GM18907 (cell line): ENCODE data around the gene RFX1.
"Not testable (repeated sequence)": the region's sequence is repeated elsewhere in the genome, so short reads cannot be mapped to it uniquely, and the experiment has no call there.

ENCODE experiments used
- ATAC-seq: cut with Tn5 transposase; IDR thresholded peaks from one replicate; pipeline ENCODE4 v1.9.1; 2021; ENCODE audit warnings: mild to moderate bottlenecking, moderate library complexity; ENCODE audit not compliant: unreplicated experiment

Gene RFX1

GRCh38 chr19:14027856-14028450, 21.8 kb upstream of the RFX1 start, which contains the start of gene RLN3:
Gene RLN3 (plus strand): TSS chr19:14028148. CDS start chr19:14028205, 57 bp downstream.
- ATAC-seq, result no peak

DNA sequence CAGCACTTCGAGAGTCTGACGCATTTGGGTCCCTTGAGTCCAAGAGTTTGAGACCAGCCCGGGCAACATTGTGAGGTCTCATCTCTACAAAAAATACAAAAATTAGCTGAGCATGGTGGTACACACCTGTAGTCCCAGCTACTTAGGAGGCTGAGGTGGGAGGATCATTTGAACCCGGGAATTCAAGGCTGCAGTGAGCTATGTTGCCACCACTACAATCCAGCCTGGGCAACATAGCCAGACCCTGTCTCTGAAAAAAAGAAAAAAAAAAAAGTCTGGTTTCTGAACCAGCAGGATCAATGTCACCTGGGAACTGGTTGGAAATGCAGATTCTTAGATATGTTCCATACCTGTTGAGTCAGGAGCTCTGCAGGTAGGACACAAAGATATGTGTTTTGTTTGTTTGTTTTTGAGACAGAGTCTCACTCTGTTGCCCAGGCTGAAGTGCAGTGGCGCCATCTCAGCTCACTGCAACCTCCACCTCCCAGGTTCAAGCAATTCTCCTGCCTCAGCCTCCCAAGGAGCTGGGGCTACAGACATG, 20.6 kb upstream of the RFX1 start:
- ATAC-seq, result not testable (repeated sequence)

DNA sequence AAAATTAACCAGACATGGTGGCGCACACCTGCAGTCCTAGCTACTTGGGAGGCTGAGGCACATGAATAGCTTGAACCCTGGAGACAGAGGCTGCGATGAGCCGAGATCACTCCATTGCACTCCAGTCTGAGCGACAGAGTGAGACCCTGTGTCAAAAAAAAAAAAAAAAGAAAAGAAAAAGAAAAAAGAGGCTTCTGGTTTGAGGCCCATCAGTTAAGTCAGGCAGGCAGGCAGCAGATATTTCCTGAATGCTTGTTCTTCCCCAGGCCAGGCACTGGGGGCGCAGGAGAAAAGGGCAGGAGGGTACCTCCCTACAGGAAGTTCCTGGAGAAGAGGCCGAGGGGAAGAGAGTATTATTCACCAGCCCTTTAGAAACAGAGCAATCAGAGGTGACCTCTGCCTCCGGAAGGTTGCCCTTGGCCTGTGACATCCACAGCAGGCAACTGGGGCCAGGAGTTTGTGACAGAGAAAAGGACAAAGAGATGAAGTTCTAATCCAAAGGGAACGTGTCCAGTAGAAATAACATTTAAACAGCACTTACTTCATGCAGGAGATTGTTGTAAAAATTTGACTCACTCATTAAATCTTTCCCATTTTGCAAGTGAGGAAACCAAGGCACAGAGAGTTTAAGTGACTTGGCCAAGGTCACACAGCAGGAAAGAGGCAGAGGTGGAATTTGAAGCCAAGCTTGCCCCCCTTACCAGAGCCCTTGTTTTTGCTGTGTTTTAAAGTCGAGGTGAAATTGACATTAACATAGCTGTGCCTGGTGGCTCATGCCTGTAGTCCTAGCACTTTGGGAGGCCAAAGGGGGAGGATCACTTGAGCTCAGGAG, 17.5 kb upstream of the RFX1 start:
- ATAC-seq, result no peak

- no peak for ATAC-seq
Observed at GRCh38 chr19:14022469-14022868, 16.3 kb upstream of the RFX1 start.

- no peak for ATAC-seq
Observed at GRCh38 chr19:14021474-14021873, 15.4 kb upstream of the RFX1 start.

DNA sequence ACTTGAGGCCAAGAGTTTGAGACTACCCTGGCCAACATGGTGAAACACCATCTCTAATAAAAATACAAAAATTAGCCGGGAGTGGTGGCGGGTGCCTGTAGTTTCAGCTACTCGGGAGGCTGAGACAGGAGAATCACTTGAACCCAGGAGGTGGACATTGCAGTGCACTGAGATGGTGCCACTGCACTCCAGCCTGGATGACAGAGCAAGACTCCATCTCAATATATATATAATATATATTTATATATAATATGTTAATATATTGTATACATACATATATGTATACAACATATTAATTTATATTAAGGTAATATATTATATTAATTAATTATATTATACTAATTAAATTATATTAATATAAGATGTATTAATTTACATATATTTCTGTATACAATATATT, 13.6 kb upstream of the RFX1 start:
- not testable (repeated sequence) for ATAC-seq

DNA sequence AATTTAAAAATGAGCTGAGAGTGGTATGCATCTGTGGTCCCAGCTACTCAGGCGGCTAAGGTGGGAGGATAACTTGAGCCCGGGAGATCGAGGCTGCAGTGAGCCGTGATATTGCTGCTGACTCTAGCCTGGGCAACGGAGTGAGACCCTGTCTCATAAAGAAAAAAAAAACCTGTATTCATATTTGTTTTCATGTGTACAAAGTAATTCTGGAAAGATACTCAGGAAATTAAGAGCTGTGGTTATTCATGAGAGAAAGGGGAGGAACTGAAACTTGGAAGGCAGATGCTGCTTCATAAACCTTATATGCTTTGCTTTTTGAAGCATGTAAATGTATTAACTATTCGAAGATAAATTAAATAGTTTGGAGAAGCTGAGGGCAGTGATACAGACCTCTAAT, 13.0 kb upstream of the RFX1 start:
- no peak for ATAC-seq

- ATAC-seq, result peak; percentile 74
Observed at GRCh38 chr19:14015524-14016035, 9.5 kb upstream of the RFX1 start.

DNA sequence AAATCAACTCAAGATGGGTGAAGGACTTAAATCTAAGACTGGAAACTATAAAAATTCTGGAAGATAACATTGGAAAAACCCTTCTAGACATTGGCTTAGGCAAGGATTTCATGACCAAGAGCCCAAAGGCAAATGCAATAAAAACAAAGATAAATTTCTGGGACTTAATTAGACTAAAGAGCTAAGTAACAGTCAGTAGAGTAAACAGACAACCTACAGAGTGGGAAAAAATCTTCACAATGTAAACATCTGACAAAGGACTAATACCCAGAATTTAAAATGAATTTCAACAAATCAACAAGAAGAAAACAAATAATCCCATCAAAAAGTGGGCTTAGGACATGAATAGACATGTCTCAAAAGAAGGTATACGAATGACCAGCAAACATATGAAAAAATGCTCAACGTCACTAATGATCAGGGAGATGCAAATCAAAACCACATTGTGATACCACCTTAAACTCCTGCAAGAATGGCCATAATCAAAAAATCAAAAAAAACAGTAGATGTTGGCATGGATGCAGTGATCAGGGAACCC, 6.3 kb upstream of the RFX1 start:
- no peak for ATAC-seq

DNA sequence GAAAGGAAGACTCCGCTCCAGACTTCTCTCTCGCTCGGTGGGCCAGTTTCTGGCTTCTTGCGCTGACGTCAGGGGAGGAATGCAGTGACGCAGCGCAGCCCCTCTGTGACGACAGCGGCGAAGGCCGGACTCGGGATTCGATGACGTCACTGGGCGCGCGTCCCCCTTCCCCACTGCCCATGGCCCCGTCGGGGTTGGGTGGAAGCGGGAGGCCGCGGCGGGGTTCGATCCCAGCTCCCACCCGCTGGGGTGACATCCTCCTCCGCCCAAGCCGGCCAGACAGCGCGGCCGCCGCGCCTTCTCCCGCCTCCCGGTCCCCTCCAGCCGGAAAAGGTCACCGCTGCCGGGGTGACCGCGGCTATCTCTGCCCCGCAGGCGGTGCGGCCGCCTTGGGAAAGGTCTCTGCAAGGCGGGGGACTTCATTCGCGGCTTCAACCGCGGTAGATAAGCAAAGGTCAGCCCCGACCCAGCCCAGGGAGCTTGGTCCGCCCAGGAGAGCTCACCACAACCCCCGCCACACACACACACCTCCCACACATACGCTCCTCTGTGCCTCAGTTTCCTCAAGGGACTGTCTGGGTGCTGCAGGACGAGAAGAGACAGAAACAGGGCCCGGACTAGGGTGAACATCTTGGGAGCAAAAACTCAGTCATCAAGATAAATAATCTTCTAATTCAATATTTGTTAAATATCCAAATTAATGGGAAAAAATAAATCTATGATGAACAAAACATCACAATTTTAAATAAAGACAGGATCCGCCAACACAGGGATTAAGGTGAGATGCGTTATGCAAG, 844 bp upstream of the RFX1 start:
- ATAC-seq, result peak; percentile 37

DNA sequence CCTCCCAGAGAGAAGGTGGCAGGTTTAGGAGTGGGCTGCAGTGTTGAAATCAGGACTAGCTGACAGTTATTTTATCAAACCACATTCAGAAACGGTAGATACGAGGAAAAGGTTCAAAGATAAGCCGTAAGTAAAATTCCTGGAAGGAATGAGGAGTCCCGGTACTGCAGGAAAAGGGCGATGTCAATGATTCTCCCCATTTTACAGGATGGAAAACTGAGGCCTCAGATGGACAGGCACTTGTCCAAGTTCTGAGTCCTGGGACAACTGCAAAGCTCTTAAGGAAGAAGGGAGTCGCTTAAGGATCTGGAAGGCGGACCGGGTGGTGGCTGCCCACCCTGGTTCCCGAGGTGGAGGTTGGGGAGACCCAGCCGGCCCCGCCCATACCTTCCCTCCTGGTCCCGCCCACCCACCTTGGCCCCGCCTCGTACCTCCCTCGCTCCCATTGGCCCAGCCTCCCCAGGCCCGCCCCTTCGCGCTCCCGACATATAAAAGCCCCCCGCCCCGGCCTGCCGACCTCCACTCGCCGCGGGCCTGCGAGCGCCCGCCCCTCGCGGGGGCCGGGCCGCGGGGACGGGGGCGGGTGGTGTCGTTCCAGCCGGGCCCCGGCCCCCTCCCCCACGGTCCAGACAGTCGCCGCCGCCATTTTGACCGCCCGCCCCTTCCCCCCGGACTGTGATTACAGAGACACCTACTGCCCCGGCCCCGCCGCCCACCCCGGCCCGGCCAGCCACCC, 603 bp downstream of the RFX1 start:
- peak; percentile 35 for ATAC-seq

DNA sequence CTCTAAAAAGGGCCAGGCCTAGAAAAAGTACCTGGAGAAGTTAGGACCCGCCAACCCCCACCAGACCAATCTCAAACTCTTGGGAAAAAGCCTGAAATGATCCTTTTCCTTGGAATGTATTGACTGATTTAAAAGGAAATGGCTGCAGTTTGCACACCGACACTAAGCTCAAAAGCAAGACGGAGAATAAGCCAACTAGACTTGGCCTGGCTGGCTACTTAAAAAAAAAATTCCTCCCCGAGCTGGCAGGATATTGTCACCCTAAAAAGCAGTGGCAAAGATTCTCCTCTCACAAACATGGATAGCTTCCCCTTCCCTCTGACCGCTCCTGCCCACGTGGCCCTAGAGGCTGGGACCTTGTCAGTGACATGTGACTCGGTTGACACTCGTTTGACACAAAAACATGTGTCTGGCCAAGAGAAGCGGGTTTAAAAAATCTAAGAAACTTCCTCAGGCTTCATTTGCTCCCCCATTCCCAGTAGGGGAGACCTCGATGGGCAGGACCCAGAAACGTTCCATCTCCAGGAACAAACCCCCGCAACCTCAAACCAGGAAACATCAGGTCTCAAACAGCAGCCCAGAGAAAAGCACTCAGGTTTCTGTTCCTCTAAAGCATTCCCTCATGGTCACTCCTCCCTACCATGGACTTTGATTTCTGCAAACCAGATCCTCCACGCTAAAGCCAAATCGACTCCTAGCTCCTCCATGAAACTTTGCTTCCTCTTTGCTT, 1.3 kb downstream of the RFX1 start:
- no peak for ATAC-seq

GRCh38 chr19:14003251-14004055, 2.7 kb downstream of the RFX1 start:
- ATAC-seq, result no peak

DNA sequence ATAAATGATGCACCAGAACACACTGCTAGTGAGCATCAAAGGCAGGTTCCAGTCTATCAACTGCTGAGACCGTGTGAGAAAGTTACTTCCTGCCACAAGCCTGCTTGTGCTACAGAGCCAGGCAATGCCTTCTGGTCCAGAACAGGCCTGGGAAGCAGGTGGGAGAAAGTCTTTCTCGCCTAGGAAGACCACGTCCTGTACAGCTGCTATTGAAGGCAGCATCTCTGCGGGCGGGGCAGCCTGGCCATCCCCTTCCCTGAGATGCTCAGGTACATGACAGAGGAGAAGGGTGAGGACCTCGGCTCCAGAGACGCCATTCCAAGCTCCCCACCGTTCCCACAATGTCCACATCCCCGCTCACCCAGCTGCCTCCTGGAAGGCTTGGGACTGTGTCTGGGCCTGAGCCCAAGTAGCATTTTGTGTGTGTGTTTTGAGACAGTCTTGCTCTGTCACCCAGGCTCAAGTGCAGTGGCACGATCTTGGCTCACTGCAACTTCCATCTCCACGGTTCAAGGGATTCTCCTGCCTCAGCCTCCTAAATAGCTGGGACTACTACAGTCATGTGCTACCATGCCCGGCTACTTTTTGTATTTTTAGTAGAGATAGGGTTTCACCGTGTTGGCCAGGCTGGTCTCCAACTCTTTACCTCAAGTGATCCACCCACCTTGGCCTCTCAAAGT, 3.4 kb downstream of the RFX1 start:
- ATAC-seq, result no peak

DNA sequence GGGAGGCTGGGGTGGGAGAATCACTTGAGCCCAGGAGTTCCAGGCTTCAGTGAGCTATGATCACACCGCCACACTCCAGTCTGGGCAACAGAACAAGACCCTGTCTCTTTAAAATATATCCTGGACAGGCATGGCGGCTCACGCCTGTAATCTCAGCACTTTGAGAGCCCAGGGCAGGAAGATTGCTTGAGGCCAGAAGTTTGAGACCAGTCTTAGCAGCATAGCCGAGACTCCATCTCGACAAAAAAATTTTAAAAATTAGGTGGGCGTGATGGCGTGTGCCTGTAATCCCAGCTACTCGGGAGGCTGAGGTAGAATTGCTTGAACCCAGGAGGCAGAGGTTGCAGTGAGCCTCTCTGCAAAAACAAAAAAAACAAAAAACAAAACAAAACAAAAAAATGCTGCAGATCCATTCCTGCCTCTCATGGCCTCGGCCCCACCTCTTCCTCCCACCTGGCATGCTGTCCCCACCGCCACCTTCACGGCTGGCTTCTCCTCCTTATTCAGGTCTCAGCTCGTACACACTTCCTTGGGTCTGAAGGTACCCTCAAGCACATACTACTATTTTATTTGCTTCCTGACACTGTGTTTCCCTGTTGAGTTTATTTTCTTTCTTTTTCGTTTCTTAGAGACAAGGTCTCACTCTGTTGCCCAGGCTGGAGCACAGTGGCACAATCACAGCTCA, 5.3 kb downstream of the RFX1 start:
- ATAC-seq, result no peak

- no peak for ATAC-seq
Observed at GRCh38 chr19:13999085-13999484, 7.0 kb downstream of the RFX1 start.

- no peak for ATAC-seq
Observed at GRCh38 chr19:13998426-13998825, 7.7 kb downstream of the RFX1 start.

DNA sequence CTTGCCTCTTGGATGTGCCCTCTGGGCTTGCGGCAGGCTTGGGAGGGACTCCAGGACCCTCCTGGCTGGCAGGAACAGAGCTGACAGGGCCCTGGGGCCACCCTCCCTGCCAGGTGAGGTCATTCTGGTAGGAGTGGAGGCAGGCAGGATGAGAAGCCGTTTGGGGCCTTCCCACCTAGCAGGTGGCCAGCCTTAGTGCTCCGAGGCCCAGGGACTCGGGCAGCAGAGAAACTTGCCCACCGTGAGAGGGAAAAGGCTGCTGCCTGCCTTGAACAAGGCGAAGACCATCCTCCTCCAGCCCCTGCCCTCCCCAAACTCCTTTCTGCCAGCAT, 8.5 kb downstream of the RFX1 start:
- no peak for ATAC-seq
